Esophagus muscularis mucosa (tissue), 4 donors: Measurements from ENCODE around the gene CLASP1. TPM values are rescaled to one million over a fixed set of nuclear protein-coding genes. Genes with fewer than 3 reads are reported as not detected.
A peak's percentile ranks its signal among the peaks of the same experiment; 100 is the strongest.
"Not testable (repeated sequence)": the region's sequence is repeated elsewhere in the genome, so short reads cannot be mapped to it uniquely, and the experiment has no call there.

Experiments used
- DNase-seq: peaks from one replicate; pipeline ENCODE4 v3.0.0-alpha.2; 2017; ENCODE audit errors: extremely low spot score
- H3K27ac ChIP-seq, 4 donors: fragments of 200-600 bp; sonication (generic); replicated peaks in 1 of 4; 1 replicate in 3 of 4; 2 replicates in 1 of 4; pipeline ENCODE4 v1.5.1; 2016 to 2019; ENCODE audit warnings: mild to moderate bottlenecking in 1 of 4
- H3K27me3 ChIP-seq, 4 donors: fragments of 200-600 bp; sonication (generic); one replicate each; pipeline versions ENCODE4 v1.5.1 to v1.6.0; 2016 to 2019
- H3K36me3 ChIP-seq, 4 donors: fragments of 200-600 bp; sonication (generic); one replicate each; pipeline ENCODE4 v1.5.1; 2016 to 2019
- H3K4me1 ChIP-seq, 4 donors: fragments of 200-600 bp; sonication (generic); one replicate each; pipeline ENCODE4 v1.5.1; 2016 to 2019
- H3K4me3 ChIP-seq, 4 donors: fragments of 200-600 bp; sonication (generic); 1 replicate in 2 of 4; 2 replicates in 2 of 4; pipeline ENCODE4 v1.5.1; 2016 to 2019; ENCODE audit warnings: mild to moderate bottlenecking in 4 of 4, moderate library complexity in 1 of 4
- H3K9me3 ChIP-seq, 4 donors: fragments of 200-600 bp; sonication (generic); 1 replicate in 3 of 4; 2 replicates in 1 of 4; pipeline ENCODE4 v1.5.1; 2016 to 2019
- EP300 ChIP-seq: sonication (generic); formaldehyde crosslinking; IDR thresholded peaks from one replicate; pipeline ENCODE4 v1.6.1; 2017; ENCODE audit warnings: antibody characterized with exemption
- POLR2A ChIP-seq: fragments of 450-650 bp; IDR thresholded peaks from one replicate; pipeline ENCODE4 v1.6.1; 2017; ENCODE audit warnings: antibody characterized with exemption, moderate library complexity, mild to moderate bottlenecking, low read depth
- POLR2AphosphoS5 ChIP-seq, 2 donors: sonication (generic); formaldehyde crosslinking; IDR thresholded peaks; one replicate each; pipeline ENCODE4 v1.6.1; 2017; ENCODE audit warnings: antibody characterized with exemption in 2 of 2
- WGBS: methylation state at CpG from one replicate; pipeline ENCODE4 v1.1.5; 2018; 5-methylcytosine and 5-hydroxymethylcytosine counted together
- intact Hi-C: fragments of 100-400 bp; cut with DNase I; formaldehyde crosslinking; loops from one replicate; pipeline ENCODE4 v1.15.1; 2023
- total RNA-seq, 4 donors: library from RNA; depleted of rRNA; stranded (reverse); fragments of >200 nt; gene quantifications; one replicate each; pipeline versions ENCODE4 v1.1.0 to v1.2.1, GENCODE V29; 2016
- TF ChIP-seq, protein P1 (sequence below), 3 experiments: fragments of 200-600 bp in 2 of 3; fragments of 450-650 bp in 1 of 3; sonication (generic) in 2 of 3; IDR thresholded peaks; one replicate each; pipeline ENCODE4 v1.5.1; 2017 to 2019; ENCODE audit warnings: antibody characterized with exemption in 3 of 3, mild to moderate bottlenecking in 2 of 3, moderate library complexity in 1 of 3

Gene CLASP1
- total RNA-seq, 4 donors from 2014 or later = 62.6 to 78.6 (median 70.5) TPM

DNA sequence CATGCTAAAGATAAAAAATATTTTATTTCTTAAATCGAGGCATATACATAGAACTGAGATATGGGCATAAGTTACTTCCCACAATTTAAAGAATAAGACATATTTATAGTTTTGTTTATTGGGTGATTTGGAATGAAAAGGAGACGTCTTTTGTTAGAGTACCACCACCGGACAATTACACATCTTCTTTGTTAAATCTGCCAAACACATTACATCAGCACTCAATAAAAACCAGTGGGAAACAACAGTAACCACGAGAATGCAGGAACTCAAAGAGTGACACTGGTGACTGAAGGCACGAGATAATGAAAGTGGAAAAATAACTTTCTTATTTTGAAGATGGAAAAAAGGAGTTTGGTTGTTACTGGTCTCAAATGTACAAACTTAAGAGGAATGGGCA lies 271.6 kb downstream of the CLASP1 start:
- Histone ChIP-seq H3K27ac (no peak overlapping the region), H3K4me3 (no peak overlapping the region), H3K36me3 (peaks cover 36 to 99% (median 83%) of the 10 kb centered on the region in 4 donors), H3K4me1 (no peaks in the 10 kb centered on the region), H3K27me3 (no peaks in the 10 kb centered on the region), H3K9me3 (no peaks in the 10 kb centered on the region)
- intact Hi-C loops = no loop called here
- WGBS = 74% methylated on average over 5 of the region's 5 CpGs
- DNase-seq = no peak
- no peak for TF ChIP-seq EP300
- TF ChIP-seq POLR2A = no peak
- TF ChIP-seq POLR2AphosphoS5 (IDR thresholded peaks at IDR 0.05) = no peak
- TF ChIP-seq, protein P1, sequence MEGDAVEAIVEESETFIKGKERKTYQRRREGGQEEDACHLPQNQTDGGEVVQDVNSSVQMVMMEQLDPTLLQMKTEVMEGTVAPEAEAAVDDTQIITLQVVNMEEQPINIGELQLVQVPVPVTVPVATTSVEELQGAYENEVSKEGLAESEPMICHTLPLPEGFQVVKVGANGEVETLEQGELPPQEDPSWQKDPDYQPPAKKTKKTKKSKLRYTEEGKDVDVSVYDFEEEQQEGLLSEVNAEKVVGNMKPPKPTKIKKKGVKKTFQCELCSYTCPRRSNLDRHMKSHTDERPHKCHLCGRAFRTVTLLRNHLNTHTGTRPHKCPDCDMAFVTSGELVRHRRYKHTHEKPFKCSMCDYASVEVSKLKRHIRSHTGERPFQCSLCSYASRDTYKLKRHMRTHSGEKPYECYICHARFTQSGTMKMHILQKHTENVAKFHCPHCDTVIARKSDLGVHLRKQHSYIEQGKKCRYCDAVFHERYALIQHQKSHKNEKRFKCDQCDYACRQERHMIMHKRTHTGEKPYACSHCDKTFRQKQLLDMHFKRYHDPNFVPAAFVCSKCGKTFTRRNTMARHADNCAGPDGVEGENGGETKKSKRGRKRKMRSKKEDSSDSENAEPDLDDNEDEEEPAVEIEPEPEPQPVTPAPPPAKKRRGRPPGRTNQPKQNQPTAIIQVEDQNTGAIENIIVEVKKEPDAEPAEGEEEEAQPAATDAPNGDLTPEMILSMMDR (IDR thresholded peaks at IDR 0.05) = no peak

DNA sequence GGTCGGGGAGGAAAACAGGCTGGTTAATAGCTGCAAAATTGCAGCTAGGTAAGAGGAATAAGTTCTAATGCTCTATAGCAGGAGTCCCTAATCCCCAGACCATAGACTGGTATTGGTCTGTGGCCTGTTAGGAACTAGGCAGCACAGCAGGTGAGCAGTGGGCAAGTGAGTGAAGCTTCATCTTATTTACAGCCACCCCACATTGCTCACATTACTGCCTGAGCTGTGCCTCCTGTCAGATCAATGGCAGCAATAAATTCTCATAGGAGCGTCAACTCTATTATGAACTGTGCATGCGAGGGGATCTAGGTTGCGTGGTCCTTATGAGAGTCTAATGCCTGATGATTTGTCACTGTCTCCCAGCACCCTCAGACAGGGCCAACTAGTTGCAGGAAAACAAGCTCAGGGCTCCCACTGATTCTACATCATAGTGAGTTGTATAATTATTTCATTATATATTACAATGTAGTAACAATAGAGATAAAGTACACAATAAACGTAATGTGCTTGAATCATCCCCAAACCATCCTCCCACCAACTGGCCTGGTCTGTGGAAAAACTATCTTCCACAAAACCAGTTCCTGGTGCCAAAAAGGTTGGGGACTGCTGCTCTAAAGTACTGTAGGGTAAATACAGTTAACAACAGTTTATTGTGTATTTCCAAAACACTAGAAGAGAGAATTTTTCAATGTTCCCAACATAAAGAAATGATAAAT lies 272.6 kb downstream of the CLASP1 start:
- WGBS = 82% methylated on average over 4 of the region's 5 CpGs
- Histone ChIP-seq H3K36me3 (peaks cover 29 to 92% (median 83%) of the 10 kb centered on the region in 4 donors), H3K4me1 (no peaks in the 10 kb centered on the region), H3K4me3 (no peak overlapping the region), H3K9me3 (no peaks in the 10 kb centered on the region), H3K27me3 (no peaks in the 10 kb centered on the region), H3K27ac (no peak overlapping the region)
- intact Hi-C loops = no loop called here
- TF ChIP-seq, protein P1 (IDR thresholded peaks at IDR 0.05) = no peak
- TF ChIP-seq POLR2A (no peak), POLR2AphosphoS5 (IDR thresholded peaks at IDR 0.05) (no peak), EP300 (no peak)
- no peak for DNase-seq

DNA sequence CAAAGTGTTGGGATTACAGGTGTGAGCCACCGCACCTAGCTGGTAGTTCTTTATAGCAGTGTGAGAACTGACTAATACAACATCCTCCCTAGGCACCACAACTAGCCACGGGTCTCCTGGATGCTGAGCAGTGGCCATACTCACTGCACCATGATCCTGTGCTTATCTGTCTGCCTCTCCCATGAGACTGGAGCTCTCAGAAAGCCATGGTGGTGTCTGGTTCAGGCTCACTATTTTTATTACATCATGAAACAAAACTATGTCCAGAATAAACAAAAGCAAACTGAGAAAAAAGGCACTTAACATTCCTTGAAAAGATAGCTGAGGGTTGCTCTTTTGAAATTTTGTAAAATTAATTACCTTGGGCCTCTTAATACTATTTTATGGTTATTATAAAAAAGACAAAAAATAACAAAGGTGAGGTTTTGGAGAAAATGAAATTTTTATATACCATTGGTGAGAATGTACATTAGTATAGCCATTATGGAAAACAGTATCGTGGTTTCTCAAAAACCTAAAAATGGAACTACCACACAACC lies 273.6 kb downstream of the CLASP1 start:
- Histone ChIP-seq H3K36me3 (peaks cover 23 to 83% (median 77%) of the 10 kb centered on the region in 4 donors), H3K27ac (no peak overlapping the region), H3K4me3 (no peak overlapping the region), H3K9me3 (no peaks in the 10 kb centered on the region), H3K4me1 (no peaks in the 10 kb centered on the region), H3K27me3 (no peaks in the 10 kb centered on the region)
- no peak for DNase-seq
- TF ChIP-seq EP300 = no peak
- TF ChIP-seq, protein P1 (IDR thresholded peaks at IDR 0.05) = no peak
- TF ChIP-seq POLR2A = no peak
- TF ChIP-seq POLR2AphosphoS5 (IDR thresholded peaks at IDR 0.05) = no peak
- WGBS = 100% methylated on average over 3 of the region's 3 CpGs
- intact Hi-C loops = no loop called here

DNA sequence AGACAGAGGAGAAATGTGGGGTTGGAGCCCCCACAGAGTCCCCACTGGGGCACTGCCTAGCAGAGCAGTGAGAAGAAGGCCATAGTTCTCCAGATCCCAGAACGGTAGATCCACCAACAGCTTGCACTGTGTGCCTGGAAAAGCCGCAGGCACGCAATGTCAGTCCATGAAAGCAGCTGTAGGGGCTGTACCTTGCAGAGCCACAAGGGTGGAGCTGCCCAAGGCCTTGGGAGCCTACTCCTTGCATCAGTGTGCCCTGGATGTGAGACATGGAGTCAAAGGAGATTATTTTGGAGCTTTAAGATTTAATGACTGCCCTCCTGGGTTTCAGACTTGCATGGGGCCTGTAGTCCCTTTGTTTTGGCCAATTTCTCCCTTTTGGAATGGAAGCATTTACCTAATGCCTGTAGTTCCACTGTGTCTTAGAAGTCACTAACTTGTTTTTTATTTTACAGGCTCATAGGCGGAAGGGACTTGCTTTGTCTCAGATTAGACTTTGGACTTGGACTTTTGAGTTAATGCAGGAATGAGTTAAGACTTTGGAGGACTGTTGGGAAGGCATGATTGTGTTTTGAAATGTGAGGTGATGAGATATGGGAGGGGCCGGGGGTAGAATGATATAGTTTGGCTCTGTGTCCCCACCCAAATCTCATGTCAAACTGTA lies 274.7 kb downstream of the CLASP1 start:
- H3K9me3 ChIP-seq, H3K4me3 ChIP-seq, H3K27me3 ChIP-seq, intact Hi-C loops, DNase-seq, H3K4me1 ChIP-seq, H3K27ac ChIP-seq: not testable (repeated sequence)
- WGBS = 95% methylated on average over 5 of the region's 5 CpGs
- H3K36me3 ChIP-seq = peaks cover 23 to 80% (median 75%) of the 10 kb centered on the region in 4 donors

DNA sequence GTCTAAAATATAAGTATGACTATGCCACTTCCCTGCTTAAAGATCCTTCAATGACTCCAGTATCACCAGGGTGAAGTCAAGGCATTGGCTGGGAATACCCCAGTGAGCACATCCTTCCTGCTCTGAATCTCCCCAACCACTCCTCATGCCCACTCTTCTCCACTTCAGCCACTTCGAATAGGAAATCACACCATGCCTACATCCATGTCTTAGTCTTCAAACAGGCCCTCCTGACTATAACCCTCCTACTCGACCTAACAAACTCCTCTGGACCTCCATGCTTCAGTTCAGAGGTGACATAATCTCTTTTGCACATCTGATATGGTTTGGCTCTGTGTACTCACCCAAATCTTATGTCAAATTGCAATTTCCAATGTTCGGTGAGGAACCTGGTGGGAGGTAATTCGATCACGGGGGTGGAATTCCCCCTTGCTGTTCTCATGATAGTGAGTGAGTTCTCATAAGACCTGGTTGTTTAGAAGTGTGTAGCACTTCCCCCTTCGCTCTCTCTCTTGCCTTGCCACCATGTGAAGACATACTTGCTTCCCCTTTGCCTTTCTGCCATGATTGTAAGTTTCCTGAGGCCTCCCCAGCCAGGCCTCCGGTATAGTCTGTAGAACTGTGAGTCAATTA lies 276.4 kb downstream of the CLASP1 start:
- intact Hi-C loops = no loop called here
- H3K9me3 ChIP-seq = no peaks in the 10 kb centered on the region
- peak; percentile 21 for DNase-seq
- TF ChIP-seq, protein P1 (IDR thresholded peaks at IDR 0.05) = no peak
- TF ChIP-seq POLR2AphosphoS5 (IDR thresholded peaks at IDR 0.05) (no peak), POLR2A (no peak), EP300 (no peak)
- no peak overlapping the region for H3K4me3 ChIP-seq
- no peaks in the 10 kb centered on the region for H3K4me1 ChIP-seq
- whole genome bisulfite sequencing = 94% methylated on average over 7 of the region's 7 CpGs
- H3K36me3 ChIP-seq = peaks cover 15 to 77% (median 72%) of the 10 kb centered on the region in 4 donors
- H3K27ac ChIP-seq = no peak overlapping the region
- H3K27me3 ChIP-seq = no peaks in the 10 kb centered on the region
